Stomach (tissue), 9 donors: ENCODE measurements around the gene MIOX. TPM values are rescaled to one million over a fixed set of nuclear protein-coding genes. Genes with fewer than 3 reads are reported as not detected.

Experiments
- DNase-seq, 2 donors: peaks; one replicate each; pipeline versions ENCODE4 v3.0.0 to v3.0.0-alpha.2; 2013 to 2019
- H3K27ac ChIP-seq, 5 donors: fragments of 200-600 bp in 4 of 5; sonication (generic) in 4 of 5; one replicate each; pipeline ENCODE4 v1.5.1; 2013 to 2019; ENCODE audit warnings: mild to moderate bottlenecking in 1 of 5, moderate library complexity in 1 of 5
- H3K27me3 ChIP-seq, 3 donors: fragments of 200-600 bp; sonication (generic); one replicate each; pipeline ENCODE4 v1.5.1; 2017 to 2019; ENCODE audit warnings: mixed run types in 1 of 3
- H3K36me3 ChIP-seq, 4 donors: fragments of 200-600 bp; sonication (generic); 1 replicate in 3 of 4; 2 replicates in 1 of 4; pipeline ENCODE4 v1.5.1; 2016 to 2019
- H3K4me1 ChIP-seq, 4 donors: fragments of 200-600 bp; sonication (generic); one replicate each; pipeline ENCODE4 v1.5.1; 2016 to 2019
- H3K4me3 ChIP-seq, 4 donors: fragments of 200-600 bp; sonication (generic) in 3 of 4; one replicate each; pipeline ENCODE4 v1.5.1; 2016 to 2019; ENCODE audit warnings: mild to moderate bottlenecking in 1 of 4
- H3K9me3 ChIP-seq, 4 donors: fragments of 200-600 bp; sonication (generic); one replicate each; pipeline ENCODE4 v1.5.1; 2016 to 2019
- EP300 ChIP-seq: sonication (generic); formaldehyde crosslinking; IDR thresholded peaks from one replicate; pipeline ENCODE4 v1.6.1; 2017; ENCODE audit warnings: antibody characterized with exemption
- POLR2A ChIP-seq, 4 donors: fragments of 450-650 bp; IDR thresholded peaks; one replicate each; pipeline ENCODE4 v1.6.1; 2016; ENCODE audit warnings: antibody characterized with exemption in 4 of 4, control low read depth in 2 of 4, mild to moderate bottlenecking in 1 of 4, moderate library complexity in 1 of 4
- POLR2AphosphoS5 ChIP-seq, 3 donors: sonication (generic); formaldehyde crosslinking; IDR thresholded peaks; one replicate each; pipeline ENCODE4 v1.6.1; 2016; ENCODE audit warnings: antibody characterized with exemption in 3 of 3
- WGBS, 5 donors: extraction: QIAGEN DNeasy Blood & Tissue Kit in 3 of 5; methylation state at CpG; one replicate each; pipeline versions ENCODE4 v1.1.5 to v1.1.7; 2013 to 2018; 5-methylcytosine and 5-hydroxymethylcytosine counted together
- intact Hi-C: fragments of 100-400 bp; cut with DNase I; formaldehyde crosslinking; loops from one replicate; pipeline ENCODE4 v1.15.1; 2023; ENCODE audit warnings: low total_unique reads
- polyA plus RNA-seq, 3 donors: library from polyadenylated mRNA; stranded (reverse); fragments of 200-250 nt; gene quantifications; one replicate each; pipeline ENCODE4 v1.2.3, GENCODE V29; 2013
- total RNA-seq, 5 donors: library from RNA; depleted of rRNA; stranded (reverse); fragments of >200 nt; gene quantifications; one replicate each; pipeline versions ENCODE4 v1.1.0 to v1.2.3, GENCODE V29; 2014 to 2016
- TF ChIP-seq, protein P1 (sequence below), 7 experiments: fragments of 450-650 bp in 4 of 7; fragments of 200-600 bp in 3 of 7; sonication (generic) in 3 of 7; IDR thresholded peaks; one replicate each; pipeline ENCODE4 v1.5.1; 2016 to 2019; ENCODE audit warnings: antibody characterized with exemption in 7 of 7, control low read depth in 2 of 7, mild to moderate bottlenecking in 1 of 7
- donor health status: healthy with polysubstance abuse.
- donor health status: Bipolar disorder and iron deficiency.
- donor health status: healthy.

Gene MIOX
- total and polyA plus RNA-seq, 8 donors, result 0.40 TPM; not detected in 7

DNA sequence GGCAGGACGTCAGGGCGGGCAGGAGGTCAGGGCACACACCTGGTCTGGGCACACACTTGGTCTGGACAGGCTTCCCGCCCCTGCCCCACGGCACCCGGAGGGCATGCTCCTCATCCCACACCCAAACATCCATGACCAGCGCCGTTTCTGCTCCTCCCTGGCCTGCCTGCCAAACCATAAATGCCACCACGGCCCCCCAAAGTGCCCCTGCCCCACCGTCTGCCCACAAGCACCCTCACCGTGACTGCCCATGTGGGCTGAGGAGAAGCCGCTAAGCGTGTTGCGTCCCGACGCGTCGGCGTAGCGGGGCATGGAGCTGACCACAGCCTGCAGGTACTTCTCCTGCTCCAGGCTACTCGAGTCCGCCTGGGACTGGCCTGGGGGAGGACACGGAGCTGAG lies 27.6 kb upstream of the MIOX start:
- DNase-seq, result no peak
- Histone ChIP-seq H3K27me3 (no peaks in the 10 kb centered on the region), H3K4me3 (no peak overlapping the region), H3K36me3 (peaks cover 97 to 100% (median 100%) of the 10 kb centered on the region in 4 donors), H3K9me3 (no peaks in the 10 kb centered on the region), H3K4me1 (peaks cover 0 to 12% (median 4%) of the 10 kb centered on the region in 4 donors), H3K27ac (no peak overlapping the region)
- intact Hi-C loops, result no loop called here
- TF ChIP-seq, protein P1, sequence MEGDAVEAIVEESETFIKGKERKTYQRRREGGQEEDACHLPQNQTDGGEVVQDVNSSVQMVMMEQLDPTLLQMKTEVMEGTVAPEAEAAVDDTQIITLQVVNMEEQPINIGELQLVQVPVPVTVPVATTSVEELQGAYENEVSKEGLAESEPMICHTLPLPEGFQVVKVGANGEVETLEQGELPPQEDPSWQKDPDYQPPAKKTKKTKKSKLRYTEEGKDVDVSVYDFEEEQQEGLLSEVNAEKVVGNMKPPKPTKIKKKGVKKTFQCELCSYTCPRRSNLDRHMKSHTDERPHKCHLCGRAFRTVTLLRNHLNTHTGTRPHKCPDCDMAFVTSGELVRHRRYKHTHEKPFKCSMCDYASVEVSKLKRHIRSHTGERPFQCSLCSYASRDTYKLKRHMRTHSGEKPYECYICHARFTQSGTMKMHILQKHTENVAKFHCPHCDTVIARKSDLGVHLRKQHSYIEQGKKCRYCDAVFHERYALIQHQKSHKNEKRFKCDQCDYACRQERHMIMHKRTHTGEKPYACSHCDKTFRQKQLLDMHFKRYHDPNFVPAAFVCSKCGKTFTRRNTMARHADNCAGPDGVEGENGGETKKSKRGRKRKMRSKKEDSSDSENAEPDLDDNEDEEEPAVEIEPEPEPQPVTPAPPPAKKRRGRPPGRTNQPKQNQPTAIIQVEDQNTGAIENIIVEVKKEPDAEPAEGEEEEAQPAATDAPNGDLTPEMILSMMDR (IDR thresholded peaks at IDR 0.05), result no peak
- TF ChIP-seq EP300 (no peak), POLR2A (IDR thresholded peaks at IDR 0.05) (no peak), POLR2AphosphoS5 (IDR thresholded peaks at IDR 0.05) (no peak)
- WGBS, 5 donors, result 89 to 95% (median 93%) methylated on average over 21 to 22 of the region's 22 CpGs

DNA sequence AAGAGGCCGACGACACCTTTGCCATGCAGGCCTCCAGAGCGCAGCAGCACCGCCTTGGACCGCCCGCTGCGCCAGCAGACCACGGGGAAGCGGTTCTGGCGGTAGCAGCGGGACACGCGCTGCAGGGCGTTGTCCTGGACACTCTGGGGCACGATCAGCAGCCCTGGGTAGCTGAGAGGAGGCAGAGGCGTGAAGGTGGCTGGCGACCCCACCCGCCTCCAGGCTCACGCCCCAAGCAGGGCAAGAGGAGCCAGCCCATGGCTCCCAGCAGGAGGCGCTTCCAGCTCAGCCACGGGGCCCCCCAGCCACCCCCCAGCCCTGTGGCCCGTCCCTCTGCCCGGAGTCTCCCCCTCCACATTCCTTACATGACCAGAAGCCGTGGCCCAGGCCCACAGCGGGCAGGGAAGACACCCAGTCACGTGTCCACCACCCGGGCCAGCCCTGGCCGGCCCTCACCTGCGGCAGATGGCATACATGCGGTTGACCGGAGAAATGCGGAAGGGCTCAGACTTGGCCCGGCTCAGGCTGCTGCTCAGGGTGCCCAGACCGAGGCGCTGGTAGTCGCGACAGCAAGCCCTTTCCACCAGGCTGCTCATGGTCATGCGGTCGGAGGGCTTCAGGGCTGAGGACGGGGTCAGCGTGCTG lies 27.0 kb upstream of the MIOX start:
- intact Hi-C loops, result no loop called here
- WGBS, 5 donors, result 92 to 96% (median 95%) methylated on average over 34 to 41 of the region's 41 CpGs
- Histone ChIP-seq H3K36me3 (peaks cover 97 to 100% (median 100%) of the 10 kb centered on the region in 4 donors), H3K9me3 (no peaks in the 10 kb centered on the region), H3K4me1 (peaks cover 0 to 12% (median 4%) of the 10 kb centered on the region in 4 donors), H3K27me3 (no peaks in the 10 kb centered on the region), H3K27ac (no peak overlapping the region), H3K4me3 (no peak overlapping the region)
- DNase-seq, result no peak
- TF ChIP-seq POLR2A (IDR thresholded peaks at IDR 0.05), result no peak
- no peak for TF ChIP-seq POLR2AphosphoS5 (IDR thresholded peaks at IDR 0.05)

DNA sequence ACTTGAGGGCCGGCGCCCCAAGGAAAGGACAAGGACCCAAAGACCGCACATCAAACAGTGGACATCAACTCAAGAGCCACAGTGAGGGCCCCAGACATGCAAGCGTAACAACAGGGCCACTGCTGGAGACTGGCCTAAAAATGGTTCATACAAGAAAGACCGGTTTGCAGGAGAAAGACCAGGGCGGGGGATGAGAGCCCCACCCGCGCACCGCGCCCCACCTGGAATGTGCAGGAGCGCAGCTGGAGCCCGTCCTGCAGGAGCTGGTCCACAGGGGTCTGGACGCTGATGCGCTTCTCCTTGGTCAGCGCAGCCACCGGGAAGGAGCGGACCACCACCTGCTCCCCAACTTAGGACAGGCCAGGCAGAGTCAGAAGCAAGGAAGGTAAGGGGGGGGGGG lies 25.7 kb upstream of the MIOX start:
- no peak overlapping the region for H3K27ac ChIP-seq
- 50 to 88% (median 66%) methylated on average over 17 of the region's 17 CpGs for WGBS, 5 donors
- no peaks in the 10 kb centered on the region for H3K27me3 ChIP-seq
- TF ChIP-seq, protein P1 (IDR thresholded peaks at IDR 0.05), result no peak
- TF ChIP-seq POLR2A (IDR thresholded peaks at IDR 0.05) (no peak), POLR2AphosphoS5 (IDR thresholded peaks at IDR 0.05) (no peak), EP300 (no peak)
- DNase-seq, result peak; percentile 73 to 81
- H3K4me3 ChIP-seq, result no peak overlapping the region
- H3K9me3 ChIP-seq, result no peaks in the 10 kb centered on the region
- peaks cover 98 to 100% (median 100%) of the 10 kb centered on the region in 4 donors for H3K36me3 ChIP-seq
- H3K4me1 ChIP-seq, result peaks cover 0 to 12% (median 4%) of the 10 kb centered on the region in 4 donors
- intact Hi-C loops, result no loop called here

DNA sequence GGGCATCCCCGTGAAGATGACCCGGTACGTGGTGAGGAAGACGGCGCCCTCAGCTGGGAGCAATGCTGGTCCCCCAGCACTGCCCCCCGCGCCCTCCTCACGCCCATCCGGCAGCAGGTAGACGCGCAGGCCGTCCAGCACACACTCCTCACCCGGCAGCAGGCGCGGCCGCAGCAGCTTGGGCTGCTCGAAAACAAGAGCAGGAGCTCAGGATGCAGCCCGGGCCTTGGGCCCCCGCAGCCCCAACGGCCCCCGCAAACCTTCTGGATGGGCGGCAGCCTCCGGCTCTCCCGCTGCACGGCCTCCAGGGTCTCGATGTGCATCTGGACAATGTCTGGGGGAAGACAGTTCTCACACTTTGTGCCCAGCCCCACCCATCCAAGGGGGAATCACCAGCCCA lies 25.1 kb upstream of the MIOX start:
- no peak for DNase-seq
- H3K9me3 ChIP-seq, result no peaks in the 10 kb centered on the region
- H3K4me3 ChIP-seq, result no peak overlapping the region
- H3K27ac ChIP-seq, result no peak overlapping the region
- WGBS, 5 donors, result 89 to 93% (median 93%) methylated on average over 23 to 26 of the region's 26 CpGs
- TF ChIP-seq, protein P1 (IDR thresholded peaks at IDR 0.05), result no peak
- TF ChIP-seq POLR2A (IDR thresholded peaks at IDR 0.05), result no peak
- H3K27me3 ChIP-seq, result no peaks in the 10 kb centered on the region
- peaks cover 0 to 12% (median 4%) of the 10 kb centered on the region in 4 donors for H3K4me1 ChIP-seq
- H3K36me3 ChIP-seq, result peaks cover 98 to 100% (median 100%) of the 10 kb centered on the region in 4 donors
- intact Hi-C loops, result no loop called here

DNA sequence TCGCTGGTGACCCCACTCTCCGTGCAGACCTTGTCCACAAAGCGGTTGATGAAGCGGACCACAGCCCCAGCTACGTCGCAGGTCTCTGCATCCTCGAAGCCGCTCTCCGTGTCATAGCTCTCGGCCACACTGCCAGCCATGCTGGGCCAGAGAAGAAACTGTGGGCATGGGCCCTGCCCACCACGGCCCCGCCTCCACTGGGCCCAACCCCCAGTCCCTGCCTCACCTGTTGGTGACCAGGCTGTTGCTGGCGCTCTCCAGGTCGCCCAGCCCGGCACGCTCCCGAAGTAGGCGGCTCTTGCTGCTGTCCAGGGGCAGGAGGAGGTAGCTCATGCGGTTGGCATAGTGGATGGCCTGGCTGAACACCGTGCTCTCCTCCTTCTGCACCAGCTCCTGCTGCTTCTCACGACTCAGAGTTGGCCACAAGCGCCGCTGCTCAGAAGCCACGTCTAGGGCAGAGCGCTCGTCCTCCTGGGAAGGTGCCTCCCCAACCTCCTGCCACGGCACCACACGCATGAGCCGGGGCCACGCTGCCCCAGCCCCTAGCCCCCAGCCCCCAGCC lies 24.6 kb upstream of the MIOX start:
- intact Hi-C loops, result no loop called here
- peaks cover 98 to 100% (median 100%) of the 10 kb centered on the region in 4 donors for H3K36me3 ChIP-seq

More for the DNA sequence above, 24.6 kb upstream of the MIOX start:
- Histone ChIP-seq H3K4me1 (peaks cover 0 to 12% (median 4%) of the 10 kb centered on the region in 4 donors), H3K27me3 (no peaks in the 10 kb centered on the region), H3K4me3 (no peak overlapping the region), H3K27ac (no peak overlapping the region), H3K9me3 (no peaks in the 10 kb centered on the region)
- TF ChIP-seq POLR2A (IDR thresholded peaks at IDR 0.05), result no peak
- no peak for TF ChIP-seq EP300
- TF ChIP-seq POLR2AphosphoS5 (IDR thresholded peaks at IDR 0.05), result no peak
- TF ChIP-seq, protein P1 (IDR thresholded peaks at IDR 0.05), result no peak
- no peak for DNase-seq
- 84 to 94% (median 89%) methylated on average over 23 to 30 of the region's 30 CpGs for WGBS, 5 donors
